Esophagus muscularis mucosa (tissue), 4 donors: ENCODE measurements around the gene PPIL1.

Experiments
- EP300 ChIP-seq: sonication (generic); formaldehyde crosslinking; IDR thresholded peaks from one replicate; pipeline ENCODE4 v1.6.1; 2017; ENCODE audit warnings: antibody characterized with exemption
- POLR2AphosphoS5 ChIP-seq, 2 donors: sonication (generic); formaldehyde crosslinking; IDR thresholded peaks; one replicate each; pipeline ENCODE4 v1.6.1; 2017; ENCODE audit warnings: antibody characterized with exemption in 2 of 2
- TF ChIP-seq, protein P1 (sequence below), 3 experiments: fragments of 200-600 bp in 2 of 3; fragments of 450-650 bp in 1 of 3; sonication (generic) in 2 of 3; IDR thresholded peaks; one replicate each; pipeline ENCODE4 v1.5.1; 2017 to 2019; ENCODE audit warnings: antibody characterized with exemption in 3 of 3, mild to moderate bottlenecking in 2 of 3, moderate library complexity in 1 of 3

DNA sequence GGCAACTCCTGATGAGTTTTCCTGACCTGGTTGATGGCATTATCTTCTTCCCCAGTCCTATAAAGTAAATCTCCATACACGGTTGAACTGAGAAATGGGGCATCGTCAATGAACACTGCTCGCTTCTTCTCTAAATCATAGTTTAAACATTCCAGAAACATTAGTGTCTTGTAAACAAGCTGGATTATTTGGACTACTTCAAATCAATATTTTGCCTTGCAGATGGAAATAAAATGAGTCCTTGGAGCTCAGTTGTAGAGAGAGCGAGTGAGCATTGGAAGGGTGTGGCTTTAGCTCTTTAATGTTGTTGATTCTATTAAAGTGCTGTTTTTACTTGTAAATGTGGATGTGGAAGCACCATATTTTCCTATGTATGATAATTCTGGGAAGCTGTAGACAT lies 29.5 kb upstream of the PPIL1 start:
- TF ChIP-seq, protein P1, sequence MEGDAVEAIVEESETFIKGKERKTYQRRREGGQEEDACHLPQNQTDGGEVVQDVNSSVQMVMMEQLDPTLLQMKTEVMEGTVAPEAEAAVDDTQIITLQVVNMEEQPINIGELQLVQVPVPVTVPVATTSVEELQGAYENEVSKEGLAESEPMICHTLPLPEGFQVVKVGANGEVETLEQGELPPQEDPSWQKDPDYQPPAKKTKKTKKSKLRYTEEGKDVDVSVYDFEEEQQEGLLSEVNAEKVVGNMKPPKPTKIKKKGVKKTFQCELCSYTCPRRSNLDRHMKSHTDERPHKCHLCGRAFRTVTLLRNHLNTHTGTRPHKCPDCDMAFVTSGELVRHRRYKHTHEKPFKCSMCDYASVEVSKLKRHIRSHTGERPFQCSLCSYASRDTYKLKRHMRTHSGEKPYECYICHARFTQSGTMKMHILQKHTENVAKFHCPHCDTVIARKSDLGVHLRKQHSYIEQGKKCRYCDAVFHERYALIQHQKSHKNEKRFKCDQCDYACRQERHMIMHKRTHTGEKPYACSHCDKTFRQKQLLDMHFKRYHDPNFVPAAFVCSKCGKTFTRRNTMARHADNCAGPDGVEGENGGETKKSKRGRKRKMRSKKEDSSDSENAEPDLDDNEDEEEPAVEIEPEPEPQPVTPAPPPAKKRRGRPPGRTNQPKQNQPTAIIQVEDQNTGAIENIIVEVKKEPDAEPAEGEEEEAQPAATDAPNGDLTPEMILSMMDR (IDR thresholded peaks at IDR 0.05), result no peak
- TF ChIP-seq EP300 (no peak), POLR2AphosphoS5 (IDR thresholded peaks at IDR 0.05) (no peak)
